ENCODE data around the gene CALCOCO1.
"Not testable (repeated sequence)": the region's sequence is repeated elsewhere in the genome, so short reads cannot be mapped to it uniquely, and the experiment has no call there.

CALCOCO1 gene

GRCh38 chr12:53766881-53767280 is 39.6 kb upstream of the CALCOCO1 start:
- no peak overlapping the region for H3K27ac Mint-ChIP-seq
- H3K9me3 Mint-ChIP-seq, result peaks cover 4% of the 10 kb centered on the region
- H3K36me3 Mint-ChIP-seq (ENCODE audit: low read depth), result no peaks in the 10 kb centered on the region
- no peak for DNase-seq
- H3K27me3 Mint-ChIP-seq (ENCODE audit: low read depth, poor library complexity), result peaks cover 85% of the 10 kb centered on the region
- peaks cover 21% of the 10 kb centered on the region for H3K4me1 Mint-ChIP-seq
- TF ChIP-seq CTCF (IDR thresholded peaks at IDR 0.05), result no peak
- no peak overlapping the region for H3K4me3 Mint-ChIP-seq

- Mint-ChIP-seq H3K36me3 (ENCODE audit: low read depth) (no peaks in the 10 kb centered on the region), H3K27ac (no peak overlapping the region), H3K9me3 (peaks cover 4% of the 10 kb centered on the region), H3K27me3 (ENCODE audit: low read depth, poor library complexity) (peaks cover 86% of the 10 kb centered on the region), H3K4me1 (peaks cover 25% of the 10 kb centered on the region), H3K4me3 (no peak overlapping the region)
- DNase-seq, result no peak
- no peak for TF ChIP-seq CTCF (IDR thresholded peaks at IDR 0.05)
Measured at GRCh38 chr12:53765891-53766290, 38.6 kb upstream of the CALCOCO1 start.

GRCh38 chr12:53764615-53765014 is 37.4 kb upstream of the CALCOCO1 start:
- Mint-ChIP-seq H3K27ac (no peak overlapping the region), H3K36me3 (ENCODE audit: low read depth) (no peaks in the 10 kb centered on the region), H3K4me1 (peaks cover 26% of the 10 kb centered on the region), H3K27me3 (ENCODE audit: low read depth, poor library complexity) (peaks cover 81% of the 10 kb centered on the region), H3K4me3 (no peak overlapping the region), H3K9me3 (peaks cover 4% of the 10 kb centered on the region)
- no peak for DNase-seq
- no peak for TF ChIP-seq CTCF (IDR thresholded peaks at IDR 0.05)

- Mint-ChIP-seq H3K27me3 (ENCODE audit: low read depth, poor library complexity) (peaks cover 74% of the 10 kb centered on the region), H3K4me1 (peaks cover 26% of the 10 kb centered on the region)
- H3K4me3 Mint-ChIP-seq; H3K36me3 Mint-ChIP-seq (ENCODE audit: low read depth); DNase-seq; H3K9me3 Mint-ChIP-seq; H3K27ac Mint-ChIP-seq: not testable (repeated sequence)
Measured at GRCh38 chr12:53762793-53763192, 35.5 kb upstream of the CALCOCO1 start.

GRCh38 chr12:53761306-53761705 is 34.1 kb upstream of the CALCOCO1 start:
- Mint-ChIP-seq H3K9me3 (no peaks in the 10 kb centered on the region), H3K27me3 (ENCODE audit: low read depth, poor library complexity) (peaks cover 62% of the 10 kb centered on the region), H3K27ac (no peak overlapping the region), H3K4me3 (no peak overlapping the region), H3K36me3 (ENCODE audit: low read depth) (no peaks in the 10 kb centered on the region), H3K4me1 (peaks cover 14% of the 10 kb centered on the region)
- DNase-seq, result no peak
- no peak for TF ChIP-seq CTCF (IDR thresholded peaks at IDR 0.05)

GRCh38 chr12:53759261-53759660 is 32.0 kb upstream of the CALCOCO1 start:
- peaks cover 42% of the 10 kb centered on the region for H3K27me3 Mint-ChIP-seq (ENCODE audit: low read depth, poor library complexity)
- no peak for TF ChIP-seq CTCF (IDR thresholded peaks at IDR 0.05)
- DNase-seq, result peak; percentile 54
- no peak overlapping the region for H3K27ac Mint-ChIP-seq
- no peaks in the 10 kb centered on the region for H3K9me3 Mint-ChIP-seq
- H3K4me3 Mint-ChIP-seq, result peak overlapping the region; percentile 63
- peaks cover 5% of the 10 kb centered on the region for H3K4me1 Mint-ChIP-seq
- no peaks in the 10 kb centered on the region for H3K36me3 Mint-ChIP-seq (ENCODE audit: low read depth)

Data from nephron progenitor cell (in vitro differentiated cells).